GM15510 (cell line): Measurements from ENCODE around the gene LMX1B.

Experiments used
- POLR2A ChIP-seq: IDR thresholded peaks from 3 replicates; pipeline ENCODE4 v1.6.1; 2011; ENCODE audit warnings: borderline replicate concordance; ENCODE audit not compliant: insufficient read length; ENCODE audit errors: extremely low read depth

Gene LMX1B

GRCh38 chr9:126619361-126620135 is 5.8 kb downstream of the LMX1B start:
- no peak for TF ChIP-seq POLR2A

GRCh38 chr9:126620478-126620877 is 6.8 kb downstream of the LMX1B start:
- TF ChIP-seq POLR2A: no peak

GRCh38 chr9:126621061-126621918 is 7.6 kb downstream of the LMX1B start:
- TF ChIP-seq POLR2A: no peak

- TF ChIP-seq POLR2A: no peak
Measured at GRCh38 chr9:126621919-126622735, 8.4 kb downstream of the LMX1B start.

GRCh38 chr9:126623314-126623666 is 9.6 kb downstream of the LMX1B start:
- no peak for TF ChIP-seq POLR2A

GRCh38 chr9:126623667-126624478 is 10.1 kb downstream of the LMX1B start:
- no peak for TF ChIP-seq POLR2A

DNA sequence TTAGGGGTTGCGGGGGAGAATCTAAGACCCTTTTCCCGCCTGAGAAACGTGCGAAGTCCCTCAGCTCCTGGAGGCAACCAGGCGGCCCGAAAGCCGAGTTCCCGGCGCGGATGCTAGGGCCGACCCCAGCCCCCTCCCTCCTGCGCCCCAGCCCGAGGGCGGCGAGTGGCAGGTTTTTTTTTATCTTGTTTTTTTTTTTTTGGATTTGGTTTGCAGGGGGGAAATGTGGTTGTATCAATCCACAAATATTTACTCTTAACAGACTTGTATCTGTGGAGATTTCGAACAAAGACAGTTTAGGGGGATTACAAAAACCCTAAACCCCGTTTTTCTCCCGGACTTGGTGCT is 10.7 kb downstream of the LMX1B start:
- TF ChIP-seq POLR2A: no peak

DNA sequence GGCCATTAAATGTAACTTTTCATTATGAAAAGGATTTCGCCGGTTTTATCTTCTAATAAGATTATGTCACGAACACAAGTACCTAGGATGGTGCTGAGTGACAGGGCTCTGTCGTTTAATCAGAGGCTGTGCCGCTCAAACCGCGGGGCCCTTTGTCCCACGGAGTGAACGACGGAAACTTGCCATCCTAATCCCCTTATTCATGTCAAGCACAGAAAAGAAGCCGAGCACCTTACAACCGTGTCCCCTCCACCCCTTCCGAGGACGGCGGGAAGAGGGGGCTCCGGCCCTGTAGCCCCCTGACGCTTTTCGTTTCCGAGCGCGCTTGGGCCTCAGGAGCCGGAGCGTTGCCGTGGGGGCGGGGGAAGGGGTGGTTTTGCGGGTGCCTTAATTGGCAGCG is 11.2 kb downstream of the LMX1B start:
- TF ChIP-seq POLR2A: no peak

DNA sequence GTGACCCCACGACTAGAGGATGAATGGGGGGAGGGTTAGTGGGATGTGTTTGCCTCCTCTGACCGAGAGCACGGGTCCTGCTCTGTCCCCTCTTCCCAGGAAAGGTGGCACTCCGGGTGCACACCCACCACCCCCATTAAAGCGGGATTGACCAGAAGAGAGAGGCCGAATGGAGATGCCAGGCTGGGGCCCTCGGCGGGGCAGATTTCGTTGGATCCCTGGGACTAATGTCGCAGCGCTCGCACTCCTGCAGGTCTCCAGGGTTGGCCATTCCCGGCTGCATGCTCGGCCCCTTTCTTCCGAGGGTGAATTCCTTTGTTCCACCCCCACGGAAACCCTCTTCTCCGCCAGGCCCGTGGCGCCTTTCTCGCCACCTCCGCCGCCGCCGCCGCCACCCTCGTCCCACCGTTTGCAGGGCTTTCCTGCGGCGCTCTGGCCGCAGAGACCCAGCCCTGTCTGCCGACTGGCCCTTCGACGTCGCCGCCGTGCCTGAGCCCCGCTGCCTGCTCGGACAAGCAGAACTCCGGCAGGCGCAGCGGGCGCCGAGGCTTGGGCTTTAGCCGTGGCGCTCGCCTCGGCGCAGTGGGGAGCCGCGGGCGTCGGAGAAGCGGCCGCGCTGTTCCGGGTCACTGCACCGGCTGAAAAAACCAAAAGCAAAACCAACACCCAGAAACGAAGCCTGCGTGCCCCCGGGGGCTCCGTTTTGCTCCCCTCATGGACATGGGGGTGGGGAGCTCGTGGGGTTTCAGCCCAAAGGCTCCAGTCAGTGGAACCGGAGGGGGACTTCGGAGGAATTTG is 11.8 kb downstream of the LMX1B start:
- TF ChIP-seq POLR2A: no peak

- TF ChIP-seq POLR2A: no peak
Measured at GRCh38 chr9:126626127-126626925, 12.6 kb downstream of the LMX1B start.

GRCh38 chr9:126626926-126627233 is 13.2 kb downstream of the LMX1B start:
- no peak for TF ChIP-seq POLR2A

DNA sequence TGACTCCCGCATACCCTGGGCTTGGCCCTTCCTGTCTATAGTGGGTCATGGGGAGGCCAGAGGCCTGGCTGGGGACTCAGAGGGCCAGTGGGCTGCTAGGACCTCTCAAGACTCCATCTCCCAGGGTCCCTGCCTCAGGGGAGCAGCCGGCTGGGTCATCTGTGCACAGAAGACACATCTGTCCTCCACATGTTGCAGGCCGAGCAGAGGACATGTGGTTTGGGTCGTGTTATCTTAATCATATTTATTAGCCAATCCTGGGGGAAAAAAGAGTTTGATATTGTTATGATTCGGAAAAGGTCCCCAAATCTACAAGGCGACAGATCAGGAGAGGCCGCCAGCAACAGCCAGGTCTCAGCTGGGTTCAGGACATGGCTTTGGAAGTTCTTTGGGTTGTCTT is 14.4 kb downstream of the LMX1B start:
- TF ChIP-seq POLR2A: no peak
